HG02588 (cell line): ENCODE results near the gene PCDHA8.
"Not testable (repeated sequence)": the region's sequence is repeated elsewhere in the genome, so short reads cannot be mapped to it uniquely, and the experiment has no call there.

ENCODE experiments used
- ATAC-seq: cut with Tn5 transposase; IDR thresholded peaks from one replicate; pipeline ENCODE4 v1.9.1; 2021; ENCODE audit warnings: mild to moderate bottlenecking, moderate library complexity; ENCODE audit not compliant: unreplicated experiment

The PCDHA8 gene

DNA sequence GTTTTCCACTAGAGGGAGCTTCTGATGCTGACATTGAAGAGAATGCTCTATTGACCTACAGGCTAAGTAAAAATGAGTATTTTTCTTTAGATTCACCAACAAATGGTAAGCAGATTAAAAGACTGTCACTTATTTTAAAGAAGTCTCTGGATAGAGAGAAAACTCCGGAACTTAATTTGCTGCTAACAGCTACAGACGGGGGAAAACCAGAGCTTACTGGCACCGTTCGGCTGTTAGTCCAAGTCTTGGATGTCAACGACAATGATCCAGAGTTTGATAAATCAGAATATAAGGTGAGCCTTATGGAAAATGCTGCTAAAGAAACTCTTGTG lies 28.5 kb downstream of the PCDHA8 start:
- no peak for ATAC-seq

DNA sequence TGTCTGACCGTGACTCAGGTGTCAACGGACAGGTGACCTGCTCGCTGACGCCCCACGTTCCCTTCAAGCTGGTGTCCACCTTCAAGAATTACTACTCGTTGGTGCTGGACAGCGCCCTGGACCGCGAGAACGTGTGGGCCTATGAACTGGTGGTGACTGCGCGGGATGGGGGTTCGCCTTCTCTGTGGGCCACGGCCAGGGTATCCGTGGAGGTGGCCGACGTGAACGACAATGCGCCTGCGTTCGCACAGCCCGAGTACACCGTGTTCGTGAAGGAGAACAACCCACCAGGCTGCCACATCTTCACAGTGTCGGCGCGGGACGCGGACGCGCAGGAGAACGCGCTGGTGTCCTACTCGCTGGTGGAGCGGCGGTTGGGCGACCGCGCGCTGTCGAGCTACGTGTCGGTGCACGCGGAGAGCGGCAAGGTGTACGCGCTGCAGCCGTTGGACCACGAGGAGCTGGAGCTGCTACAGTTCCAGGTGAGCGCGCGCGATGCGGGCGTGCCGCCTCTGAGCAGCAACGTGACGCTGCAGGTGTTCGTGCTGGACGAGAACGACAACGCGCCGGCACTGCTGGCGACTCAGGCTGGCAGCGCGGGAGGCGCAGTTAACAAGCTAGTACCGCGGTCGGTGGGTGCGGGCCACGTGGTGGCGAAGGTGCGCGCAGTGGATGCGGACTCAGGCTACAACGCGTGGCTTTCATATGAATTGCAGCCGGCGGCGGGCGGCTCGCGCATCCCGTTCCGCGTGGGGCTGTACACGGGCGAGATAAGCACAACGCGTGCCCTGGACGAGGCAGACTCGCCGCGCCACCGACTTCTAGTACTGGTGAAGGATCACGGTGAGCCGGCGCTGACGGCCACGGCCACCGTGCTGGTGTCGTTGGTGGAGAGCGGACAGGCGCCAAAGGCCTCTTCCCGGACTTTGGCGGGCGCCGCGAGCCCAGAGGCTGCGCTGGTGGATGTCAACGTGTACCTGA lies 29.5 kb downstream of the PCDHA8 start:
- no peak for ATAC-seq

DNA sequence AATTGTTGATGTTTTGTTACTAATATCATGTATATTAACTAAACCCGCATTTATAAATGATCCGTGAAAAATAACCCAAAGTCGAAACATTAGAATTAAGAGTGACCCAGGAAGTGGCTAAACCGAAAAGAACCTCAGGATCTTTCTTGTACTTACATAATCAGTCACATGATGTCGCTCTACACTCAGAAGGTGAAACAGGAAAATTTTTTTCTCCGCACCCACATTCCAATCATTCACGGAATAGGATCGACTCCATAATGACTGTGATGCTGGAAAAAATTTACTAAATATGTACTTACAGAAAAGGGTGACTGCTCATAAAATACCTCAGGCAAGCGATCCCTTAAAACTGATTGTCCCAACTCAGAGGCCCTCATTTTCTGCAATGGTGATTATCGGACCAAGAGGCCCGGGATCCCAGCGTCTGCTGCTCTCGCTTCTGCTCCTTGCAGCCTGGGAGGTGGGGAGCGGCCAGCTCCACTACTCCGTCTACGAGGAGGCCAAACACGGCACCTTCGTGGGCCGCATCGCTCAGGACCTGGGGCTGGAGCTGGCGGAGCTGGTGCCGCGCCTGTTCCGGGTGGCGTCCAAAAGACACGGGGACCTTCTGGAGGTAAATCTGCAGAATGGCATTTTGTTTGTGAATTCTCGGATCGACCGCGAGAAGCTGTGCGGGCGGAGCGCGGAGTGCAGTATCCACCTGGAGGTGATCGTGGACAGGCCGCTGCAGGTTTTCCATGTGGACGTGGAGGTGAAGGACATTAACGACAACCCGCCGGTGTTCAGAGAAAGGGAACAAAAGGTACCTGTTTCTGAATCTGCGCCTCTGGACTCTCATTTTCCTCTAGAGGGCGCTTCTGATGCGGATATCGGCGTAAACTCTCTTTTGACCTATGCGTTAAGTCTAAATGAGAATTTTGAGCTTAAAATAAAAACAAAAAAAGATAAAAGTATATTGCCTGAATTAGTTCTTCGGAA lies 34.4 kb downstream of the PCDHA8 start, which contains the start of gene PCDHA12:
TSS of gene PCDHA12 (plus strand) at position 224 of the 981 bp plus-strand sequence. CDS start at position 389, 165 bp downstream.
- no peak for ATAC-seq

DNA sequence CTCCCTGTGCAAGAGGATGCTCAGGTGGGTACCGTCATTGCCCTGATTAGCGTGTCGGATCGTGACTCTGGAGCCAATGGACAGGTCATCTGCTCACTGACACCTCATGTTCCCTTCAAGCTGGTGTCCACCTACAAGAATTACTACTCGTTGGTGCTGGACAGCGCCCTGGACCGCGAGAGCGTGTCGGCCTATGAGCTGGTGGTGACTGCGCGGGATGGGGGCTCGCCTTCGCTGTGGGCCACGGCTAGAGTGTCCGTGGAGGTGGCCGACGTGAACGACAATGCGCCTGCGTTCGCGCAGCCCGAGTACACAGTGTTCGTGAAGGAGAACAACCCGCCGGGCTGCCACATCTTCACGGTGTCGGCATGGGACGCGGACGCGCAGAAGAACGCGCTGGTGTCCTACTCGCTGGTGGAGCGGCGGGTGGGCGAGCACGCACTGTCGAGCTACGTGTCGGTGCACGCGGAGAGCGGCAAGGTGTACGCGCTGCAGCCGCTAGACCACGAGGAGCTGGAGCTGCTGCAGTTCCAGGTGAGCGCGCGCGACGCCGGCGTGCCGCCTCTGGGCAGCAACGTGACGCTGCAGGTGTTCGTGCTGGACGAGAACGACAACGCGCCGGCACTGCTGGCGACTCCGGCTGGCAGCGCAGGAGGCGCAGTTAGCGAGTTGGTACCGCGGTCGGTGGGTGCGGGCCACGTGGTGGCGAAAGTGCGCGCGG lies 35.7 kb downstream of the PCDHA8 start:
- ATAC-seq: not testable (repeated sequence)

DNA sequence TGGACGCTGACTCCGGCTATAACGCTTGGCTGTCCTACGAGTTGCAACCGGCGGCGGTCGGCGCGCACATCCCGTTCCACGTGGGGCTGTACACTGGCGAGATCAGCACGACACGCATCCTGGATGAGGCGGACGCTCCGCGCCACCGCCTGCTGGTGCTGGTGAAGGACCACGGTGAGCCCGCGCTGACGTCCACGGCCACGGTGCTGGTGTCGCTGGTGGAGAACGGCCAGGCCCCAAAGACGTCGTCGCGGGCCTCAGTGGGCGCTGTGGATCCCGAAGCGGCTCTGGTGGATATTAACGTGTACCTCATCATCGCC lies 36.2 kb downstream of the PCDHA8 start:
- no peak for ATAC-seq

DNA sequence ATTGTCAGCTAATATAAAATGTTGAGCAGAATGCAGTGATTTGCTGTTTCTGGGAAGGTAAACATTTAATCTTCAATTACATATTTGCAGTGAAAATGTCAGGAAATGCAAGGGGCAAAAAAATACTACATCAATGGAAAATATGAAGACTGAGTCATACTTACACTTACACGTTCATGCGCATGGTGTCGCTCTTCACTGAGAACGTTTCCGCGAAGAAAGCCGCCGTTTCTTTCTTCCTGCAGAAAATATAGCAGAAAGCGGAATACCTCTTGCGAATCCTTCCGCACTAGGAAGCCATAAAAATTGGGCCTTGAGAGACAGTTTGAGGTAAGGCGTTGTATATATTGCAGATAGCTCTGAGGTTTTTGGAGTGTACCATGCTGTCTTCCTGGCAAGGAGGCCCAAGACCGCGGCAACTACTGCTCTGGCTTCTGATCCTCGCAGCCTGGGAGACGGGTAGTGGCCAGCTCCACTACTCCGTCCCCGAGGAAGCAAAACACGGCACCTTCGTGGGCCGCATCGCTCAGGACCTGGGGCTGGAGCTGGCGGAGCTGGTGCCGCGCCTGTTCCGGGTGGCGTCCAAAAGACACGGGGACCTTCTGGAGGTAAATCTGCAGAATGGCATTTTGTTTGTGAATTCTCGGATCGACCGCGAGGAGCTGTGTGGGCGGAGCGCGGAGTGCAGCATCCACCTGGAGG lies 41.1 kb downstream of the PCDHA8 start, which contains the start of gene PCDHA13:
TSS of gene PCDHA13 (plus strand) at position 236 of the 702 bp plus-strand sequence. CDS start at position 381, 145 bp downstream.
- no peak for ATAC-seq

DNA sequence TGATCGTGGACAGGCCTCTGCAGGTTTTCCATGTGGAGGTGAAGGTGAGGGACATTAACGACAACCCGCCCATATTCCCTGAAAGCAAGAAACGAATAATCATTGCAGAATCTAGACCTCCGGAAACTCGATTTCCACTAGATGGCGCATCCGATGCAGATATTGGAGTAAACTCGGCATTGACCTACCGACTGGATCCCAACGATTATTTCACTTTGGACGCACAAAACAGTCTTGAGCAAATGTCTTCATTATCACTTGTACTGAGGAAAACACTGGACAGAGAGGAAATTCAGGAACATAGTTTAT lies 41.6 kb downstream of the PCDHA8 start:
- ATAC-seq: no peak

DNA sequence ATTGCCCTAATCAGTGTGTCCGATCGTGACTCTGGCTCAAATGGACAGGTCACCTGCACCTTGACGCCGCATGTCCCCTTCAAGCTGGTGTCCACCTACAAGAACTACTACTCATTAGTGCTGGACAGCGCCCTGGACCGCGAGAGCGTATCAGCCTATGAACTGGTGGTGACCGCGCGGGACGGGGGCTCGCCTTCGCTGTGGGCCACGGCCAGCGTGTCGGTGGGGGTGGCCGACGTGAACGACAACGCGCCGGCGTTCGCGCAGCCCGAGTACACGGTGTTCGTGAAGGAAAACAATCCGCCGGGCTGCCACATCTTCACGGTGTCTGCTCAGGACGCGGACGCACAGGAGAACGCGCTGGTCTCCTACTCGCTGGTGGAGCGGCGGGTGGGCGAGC lies 42.4 kb downstream of the PCDHA8 start:
- no peak for ATAC-seq

DNA sequence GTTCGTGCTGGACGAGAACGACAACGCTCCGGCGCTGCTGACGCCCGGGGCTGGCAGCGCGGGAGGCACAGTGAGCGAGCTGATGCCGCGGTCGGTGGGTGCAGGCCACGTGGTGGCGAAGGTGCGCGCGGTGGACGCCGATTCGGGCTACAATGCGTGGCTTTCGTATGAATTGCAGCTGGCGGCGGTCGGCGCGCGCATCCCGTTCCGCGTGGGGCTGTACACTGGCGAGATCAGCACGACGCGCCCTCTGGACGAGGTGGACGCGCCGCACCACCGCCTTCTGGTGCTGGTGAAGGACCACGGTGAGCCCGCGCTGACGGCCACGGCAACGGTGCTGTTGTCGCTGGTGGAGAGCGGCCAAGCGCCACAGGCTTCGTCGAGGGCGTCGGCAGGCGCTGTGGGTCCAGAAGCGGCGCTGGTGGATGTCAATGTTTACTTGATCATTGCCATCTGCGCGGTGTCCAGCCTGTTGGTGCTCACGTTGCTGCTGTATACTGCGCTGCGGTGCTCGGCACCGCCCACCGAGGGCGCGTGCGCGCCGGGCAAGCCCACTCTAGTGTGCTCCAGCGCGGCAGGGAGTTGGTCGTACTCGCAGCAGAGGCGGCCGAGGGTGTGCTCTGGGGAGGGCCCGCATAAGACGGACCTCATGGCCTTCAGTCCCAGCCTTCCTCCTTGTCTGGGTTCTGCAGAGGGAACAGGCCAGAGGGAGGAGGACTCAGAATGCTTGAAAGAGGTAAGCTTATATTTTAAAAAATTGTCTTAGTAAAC lies 43.1 kb downstream of the PCDHA8 start:
- ATAC-seq: no peak
